HepG2 (cell line): ENCODE data around the gene USP19. TPM values are rescaled to one million over a fixed set of nuclear protein-coding genes. Genes with fewer than 3 reads are reported as not detected.

Source experiments
- CTCF ChIP-seq: sonication (generic); formaldehyde crosslinking; IDR thresholded peaks from 2 replicates; pipeline ENCODE4 v1.5.0; 2020; ENCODE audit warnings: mild to moderate bottlenecking, missing genetic modification reagents, moderate library complexity
- ERF ChIP-seq: IDR thresholded peaks from 2 replicates; pipeline ENCODE4 v1.6.1; 2018; ENCODE audit warnings: missing biosample characterization, missing genetic modification reagents
- ESRRA ChIP-seq: sonication (generic); formaldehyde crosslinking; IDR thresholded peaks from 2 replicates; pipeline ENCODE4 v1.5.1; 2020; ENCODE audit warnings: mild to moderate bottlenecking, low read depth, missing genetic modification reagents
- GFI1 ChIP-seq: sonication (generic); formaldehyde crosslinking; IDR thresholded peaks from 2 replicates; pipeline ENCODE4 v1.5.0; 2020; ENCODE audit warnings: missing genetic modification reagents, mild to moderate bottlenecking, borderline replicate concordance
- MAFK ChIP-seq, 2 experiments: IDR thresholded peaks in 1 of 2; conservative IDR thresholded peaks in 1 of 2; 2 replicates each; pipeline ENCODE4 v1.6.1; 2011; ENCODE audit warnings: improper control_type of control experiment in 2 of 2, low read length in 2 of 2
- MAX ChIP-seq: IDR thresholded peaks from 2 replicates; pipeline ENCODE4 v1.6.1; 2012; ENCODE audit warnings: inconsistent platforms
- MEIS1 ChIP-seq: sonication (generic); formaldehyde crosslinking; IDR thresholded peaks from 2 replicates; pipeline ENCODE4 v1.9.0; 2021; ENCODE audit warnings: mild to moderate bottlenecking, missing genetic modification reagents, moderate library complexity, borderline replicate concordance
- MEIS2 ChIP-seq: sonication (generic); formaldehyde crosslinking; IDR thresholded peaks from 2 replicates; pipeline ENCODE4 v1.9.0; 2021; ENCODE audit warnings: mild to moderate bottlenecking, missing genetic modification reagents
- NR2C2 ChIP-seq: sonication (generic); formaldehyde crosslinking; IDR thresholded peaks from 2 replicates; pipeline ENCODE4 v1.4.0; 2020; ENCODE audit warnings: missing genetic modification reagents, mild to moderate bottlenecking, moderate library complexity, borderline replicate concordance
- NR2F6 ChIP-seq, 2 experiments: IDR thresholded peaks; 2 replicates each; pipeline ENCODE4 v1.6.1; 2016; ENCODE audit warnings: antibody characterized with exemption in 1 of 2, mild to moderate bottlenecking in 1 of 2
- PITX1 ChIP-seq: sonication (generic); formaldehyde crosslinking; IDR thresholded peaks from 2 replicates; pipeline ENCODE4 v1.5.1; 2020; ENCODE audit warnings: mild to moderate bottlenecking, missing genetic modification reagents
- RXRB ChIP-seq: IDR thresholded peaks from 2 replicates; pipeline ENCODE4 v1.6.1; 2016; ENCODE audit warnings: borderline replicate concordance, missing genetic modification reagents, missing compliant biosample characterization
- SALL1 ChIP-seq: sonication (generic); formaldehyde crosslinking; IDR thresholded peaks from 2 replicates; pipeline ENCODE4 v1.8.0; 2022; ENCODE audit warnings: mild to moderate bottlenecking, missing genetic modification reagents
- TBL1XR1 ChIP-seq: fragments of 150-350 bp; IDR thresholded peaks from 2 replicates; pipeline ENCODE4 v1.6.1; 2014; ENCODE audit warnings: borderline replicate concordance, low read length; ENCODE audit not compliant: partially characterized antibody
- ZBTB25 ChIP-seq: IDR thresholded peaks from 2 replicates; pipeline ENCODE4 v1.6.1; 2018; ENCODE audit warnings: missing genetic modification reagents
- ZNF235 ChIP-seq: sonication (generic); formaldehyde crosslinking; IDR thresholded peaks from 2 replicates; pipeline ENCODE4 v1.8.1; 2023; ENCODE audit warnings: mild to moderate bottlenecking, missing genetic modification reagents, borderline replicate concordance
- ZNF263 ChIP-seq: sonication (generic); formaldehyde crosslinking; IDR thresholded peaks from 2 replicates; pipeline ENCODE4 v1.4.0; 2020; ENCODE audit warnings: missing genetic modification reagents
- ZNF574 ChIP-seq: sonication (generic); formaldehyde crosslinking; IDR thresholded peaks from 2 replicates; pipeline ENCODE4 v1.4.0; 2020; ENCODE audit warnings: missing genetic modification reagents
- ZNF607 ChIP-seq: sonication (generic); formaldehyde crosslinking; IDR thresholded peaks from 2 replicates; pipeline ENCODE4 v1.5.1; 2020; ENCODE audit warnings: missing genetic modification reagents, mild to moderate bottlenecking, borderline replicate concordance
- ZNF788 ChIP-seq: sonication (generic); formaldehyde crosslinking; IDR thresholded peaks from 2 replicates; pipeline ENCODE4 v1.5.0; 2020; ENCODE audit warnings: mild to moderate bottlenecking, missing genetic modification reagents, borderline replicate concordance
- ZNF883 ChIP-seq: sonication (generic); formaldehyde crosslinking; IDR thresholded peaks from 2 replicates; pipeline ENCODE4 v1.5.1; 2020; ENCODE audit warnings: mild to moderate bottlenecking, missing genetic modification reagents; ENCODE audit errors: not compliant biosample characterization
- polyA plus RNA-seq, 8 experiments: library from polyadenylated mRNA; depleted of rRNA in 3 of 8; stranded (reverse) in 7 of 8; unstranded in 1 of 8; fragments of >200 nt; fragmentation: Illumina TruSeq in 4 of 8; extraction: Trizol in 4 of 8; gene quantifications; 2 replicates each; pipeline versions ENCODE4 v1.2.1 to v1.2.3, GENCODE V29; 2011 to 2016; ENCODE audit warnings: low read depth in 4 of 8, missing spikeins in 1 of 8, mixed read lengths in 1 of 8; ENCODE audit not compliant: insufficient read depth in 1 of 8
- total RNA-seq, 5 experiments: library from RNA; depleted of rRNA; stranded (reverse); fragments of >200 nt; fragmentation: Illumina TruSeq; extraction: Trizol; gene quantifications; 2 replicates each; pipeline ENCODE4 v1.2.3, GENCODE V29; 2016; ENCODE audit warnings: low read depth in 1 of 5

USP19 gene
- total and polyA plus RNA-seq, 2 of the 13 experiments (the other 11 are each of a cell fraction or from before 2014, with no cell fraction given), result 28.3 to 31.7 TPM

GRCh38 chr3:49134471-49135265 lies 14.0 kb upstream of the USP19 start (continued):
- TF ChIP-seq ERF (CRISPR knock-in tag), result peak; percentile 36; the same call in 1 of the 2 replicates
- TF ChIP-seq ZNF235, result no peak
- peak; percentile 54 for TF ChIP-seq TBL1XR1
- TF ChIP-seq ZNF263, result no peak
- TF ChIP-seq PITX1 (CRISPR knock-in tag), result peak; percentile 60; the same call in 1 of the 2 replicates
- TF ChIP-seq NR2F6 (IDR thresholded peaks at IDR 0.05), result peak; percentile 97
- peak; percentile 93 for TF ChIP-seq NR2F6 (CRISPR knock-in tag; IDR thresholded peaks at IDR 0.05)
- no peak for TF ChIP-seq MEIS2 (CRISPR knock-in tag)
- 0 out of 2 replicates have a peak, but pooled peaks have one; percentile 17 for TF ChIP-seq GFI1
- TF ChIP-seq ZNF788 (CRISPR knock-in tag), result no peak
- peak; percentile 76 for TF ChIP-seq RXRB (CRISPR knock-in tag)
- 0 out of 2 replicates have a peak, but pooled peaks have one; percentile 14 for TF ChIP-seq ZBTB25 (CRISPR knock-in tag)
- peak in 1 of 2 experiments; percentile 58; a peak in 2 of 4 replicates for TF ChIP-seq MAFK (conservative IDR thresholded peaks at IDR 0.05 in 1 of 2, IDR thresholded peaks at IDR 0.05 in 1 of 2; ENCODE audit: low read length in 2 of 2)
- TF ChIP-seq NR2C2 (CRISPR knock-in tag), result peak; percentile 94
- TF ChIP-seq ESRRA, result peak; percentile 93
- peak; percentile 28 for TF ChIP-seq SALL1
- peak; percentile 35; the same call in 1 of the 2 replicates for TF ChIP-seq MEIS1 (CRISPR knock-in tag)
- peak; percentile 15 for TF ChIP-seq ZNF883 (CRISPR knock-in tag)
- TF ChIP-seq MAX, result peak; percentile 29; the same call in 1 of the 2 replicates
- peak; percentile 51 for TF ChIP-seq CTCF (CRISPR knock-in tag)
- 0 out of 2 replicates have a peak, but pooled peaks have one; percentile 47 for TF ChIP-seq ZNF607 (CRISPR knock-in tag)
- TF ChIP-seq ZNF574 (CRISPR knock-in tag), result peak; percentile 49
